Embryonic facial prominence (tissue), 1 donor: Measurements from ENCODE around the gene KPNB1.

ENCODE experiments used
- DNase-seq: peaks from one replicate; pipeline ENCODE4 v3.0.0-alpha.2; 2016; ENCODE audit errors: extremely low spot score

KPNB1 gene

DNA sequence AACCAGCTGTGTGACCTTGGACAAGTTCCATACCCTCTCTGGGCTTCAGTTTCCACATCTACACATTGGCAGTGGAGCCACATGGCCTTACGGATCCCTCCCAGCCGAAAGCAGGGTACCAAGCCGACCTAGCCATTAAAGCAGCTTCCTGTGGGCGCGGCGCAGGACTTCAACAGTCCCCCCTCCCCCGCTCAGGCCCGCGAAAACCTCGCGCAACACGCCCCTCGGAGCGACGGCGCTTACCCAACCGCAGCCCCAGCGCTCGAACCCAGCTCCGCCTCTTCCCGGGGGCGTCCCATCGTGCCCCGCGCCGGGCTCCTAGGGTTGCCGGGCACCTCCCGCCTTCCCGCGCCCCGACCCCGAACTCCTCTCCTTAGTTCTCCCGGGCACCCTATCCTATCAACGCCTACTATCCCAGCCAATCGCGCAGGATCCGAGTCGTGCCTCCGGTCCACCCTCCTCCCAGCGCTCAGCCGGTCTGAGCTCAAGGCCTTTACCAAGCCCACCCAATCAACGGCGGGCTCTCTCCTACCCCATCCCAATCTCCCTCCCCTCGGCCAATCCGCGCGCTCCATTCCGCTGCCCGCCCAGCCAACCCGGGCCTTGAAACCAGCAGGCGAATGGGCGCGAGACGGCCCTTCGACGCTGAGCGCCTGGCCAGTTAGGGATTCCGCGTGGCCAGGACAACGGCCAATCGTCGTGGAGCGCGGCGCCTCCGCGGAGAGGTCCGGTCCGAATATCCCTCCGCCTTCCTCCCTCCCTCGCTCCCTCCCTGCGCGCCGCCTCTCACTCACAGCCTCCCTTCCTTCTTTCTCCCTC lies at the start of gene KPNB1:
Gene KPNB1, plus strand, starts transcription at position 767 of the 819 bp plus-strand sequence. CDS start 326 bp downstream, outside the sequence.
- peak; percentile 97 for DNase-seq

DNA sequence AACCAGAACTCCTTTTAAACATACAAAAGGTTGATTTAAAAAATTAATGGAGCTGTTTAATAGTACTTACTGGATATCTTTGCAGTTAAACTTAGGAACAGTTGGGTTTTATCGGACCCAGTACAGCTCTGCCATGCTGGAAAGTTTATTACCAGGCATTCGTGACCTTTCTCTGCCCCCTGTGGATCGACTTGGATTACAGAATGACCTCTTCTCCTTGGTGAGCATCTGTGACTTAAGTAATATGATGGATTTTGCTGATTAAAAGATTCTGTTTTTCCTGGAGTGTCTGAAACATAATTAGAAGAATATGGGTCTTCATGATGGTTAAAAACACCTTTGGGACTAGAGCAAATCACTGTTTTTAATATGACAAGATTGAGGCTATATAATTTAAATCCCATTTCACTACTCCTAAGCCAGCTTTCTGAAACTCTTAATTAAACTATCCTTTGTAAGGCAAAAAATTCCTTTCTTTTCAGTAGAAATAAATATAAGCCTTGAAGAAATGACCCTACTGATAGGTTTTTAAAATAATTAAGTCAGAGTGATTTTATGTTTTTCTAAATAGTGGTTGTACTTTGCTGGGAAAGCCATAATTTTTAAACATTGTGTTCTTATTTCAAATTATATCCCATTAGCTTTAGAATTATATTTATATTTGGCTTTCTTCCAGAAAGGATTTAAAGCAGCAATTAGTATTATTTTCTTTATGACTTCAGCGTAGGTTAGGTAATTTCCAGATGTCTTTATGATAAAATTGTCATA lies 45.7 kb upstream of the KPNB1 start:
- no peak for DNase-seq

DNA sequence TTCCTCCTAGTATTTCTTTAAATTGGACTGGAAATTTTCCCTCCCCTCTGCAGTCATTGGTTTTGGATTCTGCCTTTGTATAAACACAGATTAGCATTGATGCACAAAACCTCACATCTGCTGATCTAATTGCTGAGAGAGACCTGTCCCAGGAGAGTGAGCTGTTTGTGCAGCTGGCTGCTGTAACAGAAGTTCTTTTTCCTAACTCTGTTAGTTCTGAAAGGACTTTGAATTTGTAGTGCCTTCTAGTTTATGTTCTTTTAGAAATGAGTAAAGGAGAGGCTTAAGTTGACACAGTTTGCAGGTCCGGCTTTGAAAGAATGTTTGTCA lies 45.2 kb upstream of the KPNB1 start:
- DNase-seq = no peak

DNA sequence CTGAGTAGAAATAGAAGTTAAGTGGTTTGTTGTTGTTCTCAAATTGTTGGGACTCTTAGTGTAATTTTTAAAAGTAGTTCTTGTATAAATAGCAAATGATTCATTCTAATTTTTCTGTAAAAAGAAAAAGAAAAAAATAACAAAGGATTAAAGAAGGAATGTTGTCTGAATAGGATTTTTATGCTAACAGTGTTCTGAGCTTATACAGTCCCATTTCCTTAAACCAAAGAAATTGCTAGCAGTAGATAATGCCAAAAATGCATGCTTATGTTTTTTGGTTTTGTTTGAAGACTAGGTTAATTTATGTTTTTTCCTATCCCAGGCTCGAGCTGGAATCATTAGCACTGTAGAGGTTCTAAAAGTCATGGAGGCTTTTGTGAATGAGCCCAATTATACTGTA lies 44.7 kb upstream of the KPNB1 start:
- no peak for DNase-seq

DNA sequence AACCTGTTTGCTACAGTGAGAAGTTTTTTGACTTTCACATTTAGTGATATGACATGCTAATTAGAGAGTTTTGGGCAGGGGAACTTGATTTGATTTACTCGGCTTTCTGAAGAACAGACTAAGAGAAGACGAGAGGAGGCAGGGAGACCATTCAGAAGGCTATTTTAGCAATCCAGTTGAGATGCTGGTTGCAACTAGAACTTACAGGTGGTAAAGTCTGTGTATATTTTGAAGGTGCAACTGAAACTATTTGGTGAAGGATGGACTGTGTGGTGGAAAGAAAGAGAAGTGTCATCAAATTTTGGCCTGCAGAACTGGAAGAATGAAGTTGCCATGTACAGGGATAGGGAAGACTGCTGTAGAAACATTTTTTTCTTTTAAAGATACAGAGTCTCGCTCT lies 42.2 kb upstream of the KPNB1 start:
- DNase-seq = no peak

DNA sequence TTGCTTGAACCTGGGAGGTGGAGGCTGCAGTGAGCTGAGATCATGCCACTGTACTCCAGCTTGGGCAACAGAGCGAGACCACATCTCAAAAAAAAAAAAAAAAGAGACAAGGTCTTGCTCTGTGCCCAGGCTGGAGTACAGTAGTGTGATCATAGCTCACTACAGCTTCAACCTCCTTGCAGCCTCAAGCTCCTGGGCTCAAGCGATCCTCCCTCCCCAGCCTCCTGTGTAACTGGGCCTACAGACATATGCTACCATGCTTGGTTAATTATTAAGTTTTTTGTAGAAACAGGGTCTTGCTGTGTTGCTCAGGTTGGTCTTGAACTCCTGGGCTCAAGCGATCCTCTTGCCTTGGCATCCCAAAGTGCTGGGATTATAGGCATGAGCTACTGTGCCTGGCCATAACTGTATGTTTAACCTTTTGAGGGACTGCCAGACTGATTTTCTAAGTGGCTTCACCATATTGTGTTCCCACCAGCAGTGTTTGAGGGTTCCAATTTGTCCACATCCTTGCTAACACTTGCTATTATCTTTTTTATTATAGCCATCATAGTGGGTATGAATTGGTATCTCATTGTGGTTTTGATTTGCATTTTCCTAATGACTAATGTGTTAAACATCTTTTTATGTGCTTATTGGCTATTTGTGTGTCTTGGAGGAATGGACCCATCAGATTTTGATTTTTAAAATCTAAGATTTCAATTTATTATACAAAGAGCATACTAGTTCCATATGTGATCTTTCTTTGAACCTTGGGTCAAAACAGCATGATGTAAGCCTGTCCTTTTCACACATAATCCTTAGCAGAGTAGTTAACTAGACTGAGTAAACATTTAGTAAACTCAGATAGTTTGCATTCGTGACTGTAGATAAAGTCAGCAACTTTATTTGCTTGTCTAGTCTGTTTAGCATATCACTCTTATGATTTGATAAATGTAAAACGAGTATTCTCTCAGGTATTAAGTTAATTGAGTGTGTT lies 38.1 kb upstream of the KPNB1 start:
- DNase-seq = no peak

DNA sequence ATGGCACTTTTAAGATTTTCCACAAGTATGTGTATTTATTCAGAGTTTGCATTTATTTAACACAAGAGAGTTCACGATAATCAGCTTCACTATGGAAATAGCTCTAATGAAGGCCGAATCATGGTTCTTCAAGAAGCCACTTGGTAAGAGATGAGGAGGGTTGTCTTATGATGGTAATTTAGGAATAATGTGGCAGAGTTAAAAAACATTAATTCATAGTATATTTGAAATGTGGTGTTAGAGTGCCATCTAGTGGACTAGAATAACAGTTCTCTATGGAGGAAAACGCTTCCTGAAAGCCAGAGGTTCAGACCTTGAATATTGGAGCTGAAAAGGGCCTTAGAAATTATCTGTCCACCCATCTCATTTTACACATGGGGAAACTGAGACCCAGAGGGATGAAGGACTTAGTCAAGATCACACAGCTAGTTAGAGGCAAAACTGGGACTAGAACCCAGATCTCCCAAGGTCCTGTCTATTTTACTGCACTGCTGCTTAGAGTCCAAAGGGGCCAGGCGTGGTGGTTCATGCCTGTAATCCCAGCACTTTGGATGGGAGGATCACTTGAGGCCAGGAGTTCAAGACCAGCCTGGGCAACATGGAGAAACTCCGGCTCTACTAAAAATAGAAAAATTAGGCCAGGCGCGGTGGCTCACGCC lies 33.8 kb upstream of the KPNB1 start:
- peak; percentile 47 for DNase-seq

DNA sequence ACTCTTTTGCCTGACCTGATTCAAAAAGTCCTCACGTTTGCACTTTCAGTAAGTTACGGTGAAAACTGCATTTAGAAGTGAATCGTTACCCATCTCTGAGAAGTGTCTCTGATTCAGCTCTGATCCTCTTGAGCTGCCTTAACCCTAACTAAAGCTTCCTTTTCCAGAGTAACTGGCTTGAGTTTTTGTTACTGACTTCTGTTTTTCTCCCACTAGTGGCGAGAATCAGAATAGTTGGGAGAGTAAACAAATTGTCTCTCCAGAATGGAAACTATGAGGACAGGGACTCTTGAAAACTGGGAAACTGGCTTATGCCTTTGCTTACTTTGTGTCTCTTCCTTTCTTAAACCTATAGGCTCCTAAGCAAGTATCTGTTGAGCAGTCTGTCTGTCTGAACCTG lies 31.3 kb upstream of the KPNB1 start:
- DNase-seq = no peak

DNA sequence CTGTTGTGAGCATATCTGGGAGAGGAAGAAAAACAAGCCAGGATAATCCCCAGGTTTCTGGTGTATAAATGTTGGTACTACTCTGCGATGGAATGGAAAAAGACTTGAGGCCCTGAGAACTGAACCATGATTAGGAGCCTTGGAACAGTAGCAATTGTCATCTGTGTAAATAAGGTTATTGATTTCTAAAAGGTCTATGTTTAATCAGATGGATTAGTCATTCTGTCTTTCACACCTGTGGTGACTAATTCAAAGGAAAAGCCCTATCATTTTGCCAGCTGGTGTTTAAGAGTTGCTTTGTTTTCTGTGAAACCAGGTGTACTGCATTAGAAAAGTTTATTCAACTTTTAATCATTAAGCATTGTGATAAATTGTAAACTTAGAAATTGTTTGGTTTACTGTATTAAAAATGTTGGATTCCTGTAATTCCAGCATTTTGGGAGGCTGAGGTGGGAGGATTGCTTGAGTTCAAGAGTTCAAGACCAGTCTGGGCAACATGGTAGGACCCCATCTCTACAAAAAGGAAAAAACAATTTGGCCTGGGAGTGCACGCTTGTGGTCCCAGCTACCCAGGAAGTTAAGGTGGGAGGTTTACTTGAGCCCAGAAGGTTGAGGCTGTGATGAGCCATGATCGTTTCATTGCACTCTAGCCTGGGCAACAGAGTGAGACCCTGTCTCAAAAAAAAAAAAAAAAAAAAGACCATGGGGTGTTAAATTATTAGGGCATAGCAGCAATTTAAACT lies 29.0 kb upstream of the KPNB1 start:
- no peak for DNase-seq

DNA sequence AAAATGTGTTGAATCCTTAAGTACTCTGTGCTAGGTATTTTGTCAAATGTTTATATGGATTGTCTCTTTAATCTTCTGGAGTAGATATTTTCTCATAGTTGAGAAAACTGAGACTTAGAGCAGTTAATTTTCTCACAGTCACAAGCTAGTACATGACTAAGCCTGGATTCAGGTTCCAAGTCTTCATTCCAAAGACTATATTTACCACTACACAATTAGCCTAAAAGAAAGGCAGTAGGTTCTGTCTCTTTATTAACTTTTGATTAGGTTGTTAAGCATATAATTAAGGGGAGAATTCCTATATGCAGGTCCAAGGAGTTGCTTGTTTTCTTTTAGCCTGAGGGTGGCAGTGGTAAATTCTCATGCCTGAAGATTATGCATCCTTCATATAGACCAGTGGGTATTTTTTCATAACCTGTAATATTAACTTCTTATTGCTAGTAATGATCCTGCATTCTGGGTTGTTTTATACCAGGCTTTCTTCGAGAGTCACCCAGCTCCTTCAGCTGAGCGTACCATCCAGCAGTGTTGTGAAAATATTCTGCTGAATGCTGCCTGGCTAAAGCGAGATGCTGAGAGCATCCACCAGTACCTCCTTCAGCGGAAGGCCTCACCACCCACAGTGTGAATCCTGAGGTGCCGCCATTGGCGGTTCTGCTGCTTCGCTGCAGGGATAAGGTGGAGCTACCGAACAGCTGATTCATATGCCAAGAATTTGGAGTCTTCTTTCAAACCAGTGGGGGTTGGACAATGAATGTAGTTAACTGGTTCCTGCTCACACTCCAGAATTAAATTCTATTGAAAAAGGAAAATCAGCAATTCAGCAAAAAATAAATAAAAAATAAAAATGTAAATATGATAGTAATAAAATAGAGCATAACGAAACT lies 28.2 kb upstream of the KPNB1 start:
- DNase-seq = no peak

DNA sequence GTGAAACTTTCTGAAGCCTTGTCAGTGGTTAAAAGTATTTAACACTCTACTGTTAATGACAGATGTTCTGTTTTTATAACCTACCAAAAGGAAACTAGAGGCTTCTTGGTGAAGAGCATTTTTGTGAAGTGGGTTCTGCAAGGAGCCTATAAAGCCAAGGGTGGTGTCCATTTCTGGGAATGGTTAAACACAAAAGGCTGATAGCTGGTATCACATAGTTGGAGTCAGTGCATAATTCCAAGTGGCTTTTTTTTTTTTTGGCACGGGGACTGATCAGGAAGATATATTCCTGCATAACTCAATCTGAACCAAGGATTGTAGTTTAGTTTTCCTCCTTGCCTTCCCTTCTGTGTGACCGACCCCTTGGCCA lies 27.6 kb upstream of the KPNB1 start:
- DNase-seq = no peak

DNA sequence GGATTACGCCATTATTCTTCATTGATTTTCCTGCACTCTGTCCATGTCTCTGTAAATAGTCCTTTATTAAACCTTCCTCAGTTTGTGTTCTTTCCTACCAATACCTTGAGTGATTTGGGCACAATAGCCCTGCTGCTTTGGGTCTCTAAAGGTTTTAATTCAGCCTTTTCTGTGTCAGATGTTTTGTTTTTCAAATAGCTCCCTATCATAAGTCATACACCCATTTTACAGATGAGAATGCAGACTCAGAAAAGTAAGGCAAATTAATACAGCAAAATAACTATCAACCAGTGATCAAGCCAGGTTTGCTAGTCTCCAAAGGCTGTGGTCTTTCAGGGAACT lies 25.0 kb upstream of the KPNB1 start:
- DNase-seq = no peak

DNA sequence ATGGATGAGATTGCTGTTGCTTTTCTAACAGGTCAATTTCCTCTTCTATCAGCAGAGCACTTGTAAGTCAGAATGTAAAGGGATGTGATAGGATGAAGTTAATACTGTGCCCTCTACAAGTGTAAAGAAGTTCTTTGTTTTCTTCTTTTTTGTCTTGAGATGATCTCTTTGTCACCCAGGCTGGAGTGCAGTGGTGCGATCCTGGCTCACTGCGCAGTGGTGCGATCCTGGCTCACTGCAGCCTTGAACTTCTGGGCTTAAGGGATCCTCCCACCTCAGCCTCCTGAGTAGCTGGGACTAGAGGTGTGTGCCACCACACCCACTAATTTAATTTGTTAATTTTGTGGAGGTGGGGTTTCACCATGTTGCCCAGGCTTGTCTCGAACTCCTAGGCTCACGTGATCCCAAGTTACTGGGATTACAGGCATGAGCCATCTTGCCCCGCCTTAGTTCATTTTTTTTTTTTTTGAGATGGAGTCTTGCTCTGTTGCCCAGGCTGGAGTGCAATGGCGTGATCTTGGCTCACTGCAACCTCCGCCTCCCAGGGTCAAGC lies 21.6 kb upstream of the KPNB1 start:
- DNase-seq = no peak

DNA sequence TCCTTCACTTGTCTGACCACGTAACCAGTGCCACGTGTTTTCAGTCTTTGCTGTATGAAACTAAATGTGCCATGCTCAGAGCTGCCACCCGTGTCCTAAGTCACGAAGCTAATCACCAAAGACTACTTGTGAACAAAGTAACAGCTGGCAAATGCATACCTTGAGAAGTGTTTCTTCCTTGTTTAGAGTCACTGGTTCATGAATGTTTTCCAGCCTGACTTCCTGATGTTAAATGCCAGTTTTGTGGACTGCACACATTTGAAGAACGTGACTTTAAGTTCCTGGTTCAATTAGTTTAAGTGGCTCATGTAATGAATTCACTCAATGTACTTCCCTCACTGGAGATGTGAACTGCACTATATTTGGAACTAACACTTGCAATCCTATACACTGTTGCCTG lies 19.9 kb upstream of the KPNB1 start:
- DNase-seq = no peak

DNA sequence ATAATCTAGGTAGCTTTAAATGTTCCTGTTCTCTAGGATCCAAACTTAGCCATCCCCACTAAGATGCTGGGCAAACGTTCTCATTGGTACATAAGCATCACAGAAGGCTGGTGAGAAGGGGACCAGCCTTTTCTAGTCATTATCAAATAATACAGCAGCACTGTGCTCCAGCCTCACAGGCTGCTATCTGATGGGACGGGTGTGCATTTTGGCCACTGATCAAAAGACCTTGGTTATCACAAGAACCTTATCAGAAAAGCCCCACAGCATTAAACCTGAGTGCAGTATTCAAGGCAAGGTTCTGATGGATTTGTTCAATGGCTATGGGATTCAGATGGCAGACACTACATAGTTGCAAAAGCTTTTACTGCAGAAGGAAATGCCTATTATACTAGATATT lies 19.1 kb upstream of the KPNB1 start:
- no peak for DNase-seq

DNA sequence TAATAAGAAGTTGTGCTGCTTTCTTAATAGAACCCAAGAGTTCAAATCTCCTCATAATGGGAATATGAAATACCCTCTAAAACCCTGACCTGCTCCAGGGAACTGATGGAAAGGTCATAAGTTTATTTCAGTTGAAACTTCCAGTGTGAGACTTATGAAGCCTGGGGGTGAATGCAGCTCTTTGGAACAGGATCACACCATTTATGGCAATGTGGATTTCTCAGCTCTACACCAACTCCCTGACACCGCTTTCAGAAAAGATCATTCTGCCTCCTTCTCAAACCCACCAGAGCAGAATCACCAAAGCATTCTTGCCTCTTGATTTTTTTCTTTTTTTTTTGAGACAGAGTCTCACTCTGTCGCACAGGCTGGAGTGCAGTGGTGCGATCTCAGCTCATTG lies 16.7 kb upstream of the KPNB1 start:
- no peak for DNase-seq

DNA sequence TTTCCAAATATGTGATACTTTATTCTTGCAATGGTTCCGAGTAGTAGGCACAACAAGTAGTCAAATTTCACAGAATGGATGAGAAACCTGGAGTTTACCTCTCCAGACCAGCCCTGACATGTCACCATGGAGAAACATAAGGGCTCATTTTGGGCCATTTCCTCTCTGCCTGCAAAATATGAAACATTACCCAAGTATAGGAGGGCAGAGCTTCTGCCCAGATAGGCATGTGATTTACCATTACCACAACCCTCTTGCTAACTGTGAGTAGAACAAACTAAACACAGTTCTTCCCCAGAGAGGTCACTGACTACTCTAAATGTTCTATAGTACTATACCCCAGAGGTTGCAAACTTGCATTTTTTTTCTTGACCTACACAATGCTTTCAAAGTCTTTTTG lies 15.7 kb upstream of the KPNB1 start:
- DNase-seq = no peak

DNA sequence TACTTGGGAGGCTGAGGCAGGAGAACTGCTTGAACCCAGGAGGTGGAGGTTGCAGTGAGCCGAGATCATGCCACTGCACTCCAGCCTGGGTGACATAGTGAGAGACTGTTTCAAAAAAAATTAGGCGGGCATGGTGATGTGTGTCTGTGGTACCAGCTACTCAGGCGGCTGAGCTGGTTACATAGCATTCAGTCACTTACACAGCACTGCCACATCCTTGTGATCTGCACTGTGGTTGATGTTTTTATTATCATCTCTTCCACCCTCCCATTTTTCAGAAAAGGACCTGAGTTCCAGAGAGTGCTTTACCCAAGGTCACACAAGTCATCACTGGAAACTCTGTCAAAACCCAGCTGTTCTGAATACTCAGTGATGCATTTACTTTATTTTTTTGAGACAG lies 14.8 kb upstream of the KPNB1 start:
- DNase-seq = no peak

DNA sequence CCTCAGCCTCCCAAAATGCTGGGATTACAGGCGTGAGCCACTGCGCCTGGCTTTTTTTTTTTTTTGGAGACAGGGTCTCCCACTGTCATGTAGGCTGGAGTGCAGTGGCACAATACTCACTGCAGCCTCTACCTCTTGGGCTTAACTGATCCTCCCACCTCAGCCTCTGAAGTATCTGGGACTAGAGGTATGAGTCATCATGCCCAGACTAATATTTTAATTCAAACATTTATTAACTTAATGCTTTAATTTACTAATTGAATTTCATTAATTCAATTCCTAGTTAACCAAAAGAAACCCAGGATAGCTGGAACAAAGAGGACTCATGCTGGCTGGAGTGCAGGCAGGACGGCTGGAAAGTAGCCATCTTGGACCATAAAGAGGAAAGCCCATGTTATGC lies 14.0 kb upstream of the KPNB1 start:
- DNase-seq = no peak
